GM19025 (cell line): ENCODE results near the gene COL23A1.

ENCODE experiments used
- ATAC-seq: cut with Tn5 transposase; IDR thresholded peaks from one replicate; pipeline ENCODE4 v1.9.1; 2021; ENCODE audit warnings: mild to moderate bottlenecking, low read depth, moderate library complexity; ENCODE audit not compliant: unreplicated experiment

Gene COL23A1

GRCh38 chr5:178429491-178430185, 160.6 kb downstream of the COL23A1 start:
- ATAC-seq = no peak

DNA sequence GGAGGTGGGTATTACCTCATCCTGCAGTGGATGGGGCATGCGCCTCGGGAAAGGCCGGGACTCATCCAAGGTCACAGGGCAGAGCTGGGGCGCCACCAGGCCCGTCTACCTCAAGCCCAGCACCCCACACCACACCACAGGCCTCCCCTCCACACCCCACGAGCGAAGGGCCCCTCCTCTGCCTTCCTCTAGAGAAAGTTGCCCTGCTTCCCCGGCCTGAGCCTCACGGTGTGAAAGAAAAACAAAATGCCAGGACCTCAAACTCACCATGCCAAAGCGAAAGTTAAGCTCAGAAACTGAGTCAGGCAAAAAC, 161.1 kb downstream of the COL23A1 start:
- ATAC-seq = no peak

DNA sequence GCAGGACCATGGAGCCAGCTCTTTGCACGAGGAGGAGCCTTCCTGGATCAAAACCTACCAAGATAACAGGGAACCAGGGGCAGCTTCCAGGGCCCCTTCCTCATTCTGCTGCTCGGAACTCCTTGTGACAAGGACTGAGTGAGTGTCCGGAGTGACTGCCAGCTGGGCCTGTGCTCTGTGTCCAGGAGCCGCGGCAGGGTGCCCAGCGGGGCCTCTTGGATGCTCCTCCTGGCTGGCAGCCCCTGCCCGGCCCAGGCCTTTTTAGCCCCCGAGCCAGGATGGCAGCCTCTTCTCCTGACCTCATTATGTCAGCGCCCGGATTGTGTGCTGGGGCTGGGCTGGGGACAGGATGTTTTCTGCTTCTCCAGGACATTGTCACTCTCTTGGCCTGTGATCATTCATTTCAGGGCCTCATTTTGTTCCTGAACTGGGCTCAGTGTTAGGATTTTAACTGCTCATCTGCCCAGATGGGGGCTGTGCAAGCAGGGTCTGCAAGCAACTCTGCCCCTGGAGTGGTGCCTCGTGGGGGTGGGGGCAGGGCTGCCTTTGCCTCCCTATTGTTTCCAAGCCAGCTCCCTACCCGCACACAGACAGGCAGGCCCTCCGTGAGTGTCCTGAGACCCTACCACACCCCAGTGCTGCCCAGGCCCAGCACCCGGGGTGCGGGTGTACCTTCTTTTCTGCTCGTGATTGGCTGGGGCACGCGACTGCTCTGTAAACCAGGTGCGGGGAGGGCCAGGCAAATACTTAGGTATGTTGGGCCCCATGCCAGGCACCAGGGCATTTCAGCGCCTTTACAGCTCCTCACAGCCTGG, 161.6 kb downstream of the COL23A1 start:
- ATAC-seq = no peak

DNA sequence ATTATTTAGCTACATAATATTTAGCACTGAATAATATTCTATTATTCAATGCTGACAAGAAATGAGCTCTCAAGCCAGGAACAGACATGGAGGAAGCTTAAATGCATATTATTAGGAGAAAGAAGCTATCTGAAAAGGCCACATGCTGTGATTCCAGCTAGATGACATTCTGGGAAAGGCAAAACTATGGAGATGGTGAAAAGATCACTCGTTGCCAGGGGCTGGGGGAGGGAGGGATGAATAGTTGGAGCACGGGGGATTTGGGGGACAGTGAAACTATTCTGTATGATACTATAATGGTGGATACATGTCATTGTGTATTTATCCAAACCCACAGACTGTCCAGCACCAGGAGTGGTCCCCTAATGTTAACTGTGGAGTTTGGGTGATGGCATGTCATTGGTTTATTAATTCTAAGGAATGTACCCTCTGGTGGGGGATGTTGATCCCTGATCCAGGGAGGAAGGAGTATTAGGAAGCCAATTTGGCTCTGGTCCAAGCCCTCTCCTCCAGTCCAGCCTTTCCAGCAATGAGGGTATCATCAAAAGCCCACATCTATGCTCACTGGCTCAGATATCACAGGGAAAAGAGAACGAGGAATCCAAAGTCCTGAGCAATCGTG, 162.5 kb downstream of the COL23A1 start:
- ATAC-seq = no peak

DNA sequence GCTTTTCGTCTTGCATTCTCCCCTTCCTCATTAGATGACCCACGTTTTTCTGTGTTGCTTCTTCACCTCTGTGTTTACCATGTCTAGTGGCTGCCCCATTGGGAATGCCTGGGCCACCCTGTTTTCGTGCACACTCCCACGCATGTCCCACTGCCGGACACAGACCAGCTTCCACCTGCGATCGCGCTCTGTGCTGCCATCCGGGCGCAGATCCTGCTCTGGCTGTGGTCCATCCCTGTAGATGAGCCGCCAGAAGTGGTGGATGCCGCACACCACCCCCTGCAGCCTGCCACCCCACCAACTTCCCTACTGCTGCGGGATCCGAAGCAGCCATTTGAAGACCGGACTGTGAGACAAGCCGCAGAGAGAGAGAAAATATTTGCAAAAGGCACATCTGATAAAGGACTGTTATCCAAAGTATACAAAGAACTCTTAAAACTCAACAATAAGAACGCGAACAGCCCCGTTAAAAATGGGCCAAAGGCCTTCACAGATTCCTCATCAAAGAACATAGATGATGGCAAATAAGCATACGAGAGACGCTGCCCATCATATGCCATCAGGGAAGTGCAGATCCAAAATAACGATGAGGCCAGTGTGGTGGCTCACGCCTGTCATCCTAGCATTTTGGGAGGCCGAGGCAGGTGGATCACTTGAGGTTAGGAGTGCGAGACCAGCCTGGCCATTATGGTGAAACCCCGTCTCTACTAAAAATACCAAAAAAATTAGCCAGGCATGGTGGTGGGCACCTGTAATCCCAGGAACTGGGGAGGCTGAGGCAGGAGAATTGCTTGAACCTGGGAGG, 163.7 kb downstream of the COL23A1 start:
- ATAC-seq = no peak

DNA sequence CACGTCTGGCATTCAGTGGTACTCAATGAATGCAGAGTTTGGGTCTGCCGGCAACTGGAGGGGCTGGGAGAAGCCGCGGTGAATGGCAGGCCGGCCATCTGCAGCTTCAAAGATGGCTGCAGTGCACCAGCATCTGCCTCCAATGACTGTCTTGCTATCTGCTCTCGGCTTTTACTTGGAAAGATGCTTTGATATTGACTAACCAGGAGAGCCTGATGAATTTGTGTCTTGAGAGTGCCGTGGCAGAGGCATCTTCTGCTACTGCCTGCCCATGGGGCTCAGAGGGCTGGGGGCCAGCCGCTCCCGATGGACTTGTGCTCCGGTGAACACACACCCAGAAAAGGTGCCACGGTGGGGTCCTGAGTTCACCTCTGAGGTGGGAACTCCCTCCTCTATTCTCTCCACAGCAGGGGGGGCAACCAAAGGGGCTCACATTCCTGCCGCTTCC, 164.5 kb downstream of the COL23A1 start:
- no peak for ATAC-seq

GRCh38 chr5:178424810-178425177, 165.4 kb downstream of the COL23A1 start:
- no peak for ATAC-seq

DNA sequence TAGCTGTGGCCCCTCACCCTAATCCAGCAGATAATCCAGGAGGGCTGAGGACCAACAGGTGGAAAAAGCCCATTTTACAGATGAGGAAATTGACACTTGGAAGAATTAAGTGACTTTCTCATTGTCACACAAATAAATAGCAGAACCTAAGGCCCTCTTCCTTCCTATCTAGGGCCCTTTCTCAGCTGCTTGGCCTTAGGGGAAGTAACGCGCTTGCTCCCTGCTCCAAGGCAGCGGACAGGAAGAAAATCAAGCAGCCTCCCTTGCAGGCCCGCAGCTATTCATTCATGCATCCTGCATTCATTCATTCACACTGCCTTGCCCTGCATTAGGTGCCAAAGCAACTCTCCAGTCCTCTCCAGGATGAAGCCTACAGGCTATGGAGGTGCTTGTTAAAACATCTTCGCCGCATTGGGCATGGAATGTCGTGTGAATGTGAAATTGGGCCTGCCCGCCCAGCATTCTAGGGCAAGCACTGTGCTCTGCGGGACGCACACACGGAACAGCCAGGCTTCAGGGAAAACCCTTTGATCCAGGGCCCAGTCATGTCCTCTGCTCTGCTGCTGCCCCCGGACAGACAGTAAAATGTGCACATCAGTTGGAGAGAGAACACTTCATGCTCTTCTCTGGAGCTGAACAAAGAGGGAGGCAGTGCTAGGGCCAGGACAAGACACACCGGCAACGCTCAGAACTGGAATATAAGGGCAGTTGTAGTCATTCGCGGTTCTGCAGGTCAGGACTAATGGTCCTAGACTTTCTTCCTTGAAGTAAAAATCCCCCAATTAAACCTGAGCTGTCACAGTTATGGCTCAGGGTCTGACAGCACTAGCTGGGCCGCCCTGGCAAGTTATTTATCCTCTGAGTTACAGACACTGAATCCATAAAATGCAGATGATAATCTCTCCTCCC, 166.0 kb downstream of the COL23A1 start:
- no peak for ATAC-seq

DNA sequence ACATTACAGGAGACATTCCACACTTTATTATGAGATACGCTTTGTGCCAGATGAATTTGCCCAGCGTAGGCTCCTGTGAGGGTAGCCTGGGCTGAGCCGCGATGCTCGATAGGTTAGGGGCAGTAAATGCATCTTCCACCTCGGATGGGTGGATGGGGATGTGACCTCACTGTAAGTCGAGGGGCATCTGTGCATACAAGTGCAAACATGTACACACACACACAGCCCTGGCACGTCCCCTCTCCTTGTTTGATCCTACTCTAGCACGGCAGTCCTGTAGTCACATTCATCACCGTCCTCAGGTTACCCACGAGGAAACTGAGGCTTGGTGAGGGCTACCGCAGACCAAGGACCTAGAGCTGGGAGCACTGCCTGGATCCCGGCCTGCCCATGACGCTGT, 166.8 kb downstream of the COL23A1 start:
- no peak for ATAC-seq

- no peak for ATAC-seq
Observed at GRCh38 chr5:178422400-178422775, 167.8 kb downstream of the COL23A1 start.

DNA sequence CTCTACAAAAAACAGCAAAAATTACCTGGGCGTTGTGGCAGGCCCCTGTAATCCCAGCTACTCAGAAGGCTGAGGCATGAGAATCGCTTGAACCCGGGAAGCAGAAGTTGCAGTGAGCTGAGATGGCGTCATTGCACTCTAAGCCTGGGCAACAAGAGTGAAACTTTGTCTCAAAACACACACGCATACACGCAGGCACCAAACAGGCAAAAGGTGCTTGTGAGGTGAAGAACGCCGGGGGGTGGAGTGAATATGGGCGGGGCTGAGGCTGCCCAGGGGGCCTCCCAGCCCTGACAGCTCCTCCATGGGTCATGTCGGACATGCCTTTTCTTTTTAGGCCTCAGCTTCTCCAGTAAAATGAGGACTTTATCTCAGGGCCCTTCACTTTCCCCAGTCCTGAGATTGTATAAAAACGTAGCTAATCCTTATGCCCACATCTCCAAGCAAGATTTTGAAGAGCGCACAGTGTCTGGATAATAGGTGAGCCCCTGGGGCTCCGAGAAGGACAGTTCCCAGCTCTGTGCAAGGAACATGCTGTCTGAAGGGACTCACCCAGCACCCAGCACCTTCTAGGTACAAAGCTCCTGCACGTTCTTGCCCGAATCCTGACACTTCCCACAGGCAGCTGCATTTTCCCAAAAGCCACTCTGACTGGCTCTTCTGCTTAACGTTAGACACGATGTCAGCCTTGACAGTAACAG, 168.3 kb downstream of the COL23A1 start:
- no peak for ATAC-seq

DNA sequence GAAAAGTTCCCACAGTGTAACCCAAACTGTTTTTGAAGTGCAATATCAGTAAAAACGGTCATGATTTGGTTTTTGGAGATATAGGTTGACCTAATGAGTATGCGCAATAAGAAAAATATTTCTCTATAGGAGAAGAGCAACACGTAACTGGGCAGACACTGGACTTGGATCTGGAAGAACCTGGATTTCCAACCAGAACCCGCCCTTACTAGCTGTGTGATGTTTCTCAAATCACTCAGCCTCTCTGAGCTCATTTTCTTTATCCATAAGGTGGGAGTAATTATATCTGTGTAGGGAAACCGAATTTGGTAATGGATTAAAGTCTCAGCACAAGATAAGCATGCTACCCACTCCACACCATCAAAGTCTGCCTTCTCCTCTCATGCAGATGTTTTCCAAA, 169.1 kb downstream of the COL23A1 start:
- no peak for ATAC-seq

DNA sequence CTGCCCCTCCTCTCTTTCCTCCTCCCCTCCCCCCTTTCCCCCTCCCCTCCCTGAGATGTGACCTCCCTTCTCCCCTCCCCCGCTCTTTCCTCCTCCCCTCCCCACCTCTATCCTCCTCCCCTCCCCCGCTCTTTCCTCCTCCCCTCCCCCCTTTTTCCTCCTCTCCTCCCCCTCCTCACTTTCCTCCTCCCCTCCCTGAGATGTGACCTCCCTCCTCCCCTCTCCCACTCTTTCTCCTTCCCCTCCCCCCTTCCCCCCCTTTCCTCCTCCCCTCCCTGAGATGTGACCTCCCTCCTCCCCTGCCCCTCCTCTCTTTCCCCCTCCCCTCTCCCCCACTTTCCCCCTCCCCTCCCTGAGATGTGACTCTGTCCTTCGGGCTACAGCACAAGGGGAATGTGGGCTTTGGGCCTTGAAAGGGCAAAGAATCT, 169.8 kb downstream of the COL23A1 start:
- ATAC-seq = no peak

DNA sequence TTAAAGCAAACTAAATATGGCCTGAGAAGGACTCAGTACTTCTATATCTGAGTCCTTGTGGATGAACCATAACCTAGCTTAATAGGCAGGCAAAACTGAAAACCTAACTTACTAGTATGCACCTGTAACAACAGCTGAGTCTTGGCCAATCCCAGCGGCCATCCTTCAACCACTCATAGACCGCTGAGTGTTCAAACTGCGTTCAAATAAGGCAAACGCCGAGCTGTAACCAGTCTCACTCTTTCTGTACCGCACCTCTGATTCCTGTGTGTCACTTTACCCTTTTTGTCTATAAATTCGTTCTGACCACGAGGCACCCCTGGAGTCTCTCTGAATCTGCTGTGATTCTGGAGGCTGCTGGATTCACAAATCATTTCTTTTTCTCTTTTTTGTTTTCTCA, 170.5 kb downstream of the COL23A1 start:
- ATAC-seq = no peak

DNA sequence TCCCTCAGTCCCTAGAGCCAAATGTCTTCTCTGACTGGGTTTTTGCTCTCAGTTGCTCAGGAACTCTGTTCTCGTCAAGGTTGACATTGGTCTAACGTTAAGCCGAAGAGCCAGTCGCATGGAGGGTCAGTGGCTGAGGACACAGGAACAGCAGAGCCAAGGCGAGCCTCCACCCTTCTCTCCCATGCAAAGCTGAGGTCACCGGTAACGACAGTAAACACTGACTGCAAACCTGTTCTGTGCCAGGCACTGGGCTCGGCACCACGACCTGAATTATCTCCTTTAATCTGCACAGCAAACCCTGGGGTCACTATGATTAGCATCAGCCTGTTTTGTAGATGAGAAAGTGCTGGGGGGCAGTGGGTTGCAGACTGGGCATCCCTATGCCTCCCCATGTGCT, 171.0 kb downstream of the COL23A1 start:
- ATAC-seq = no peak

DNA sequence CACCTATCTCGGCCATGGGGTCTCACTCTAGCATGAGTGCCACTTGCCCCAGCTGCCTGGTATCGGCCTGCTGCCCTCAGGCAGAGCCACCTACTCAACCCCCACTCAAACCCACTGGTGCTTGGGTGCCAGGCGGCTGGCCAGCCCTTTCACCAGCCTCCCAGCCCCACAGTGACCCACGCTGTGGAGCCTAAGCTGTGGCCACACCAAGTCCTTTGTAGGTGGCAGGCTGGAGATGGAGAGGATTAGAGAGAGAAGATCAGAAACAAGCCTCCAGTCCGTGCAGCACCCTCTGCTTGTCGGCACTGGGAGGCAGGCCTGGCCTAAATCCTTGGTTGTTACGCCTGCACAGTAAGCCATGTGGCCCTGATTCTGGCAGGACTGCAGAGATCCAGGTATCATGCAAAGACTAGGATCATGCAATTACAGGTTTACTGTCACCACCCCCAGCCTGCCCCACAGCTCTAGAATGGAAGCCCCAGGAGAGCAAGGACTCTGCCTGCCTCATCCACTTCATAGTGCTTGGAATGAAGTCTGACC, 171.7 kb downstream of the COL23A1 start:
- ATAC-seq = no peak

- no peak for ATAC-seq
Observed at GRCh38 chr5:178418031-178418430, 172.2 kb downstream of the COL23A1 start.

GRCh38 chr5:178417391-178417811, 172.8 kb downstream of the COL23A1 start:
- ATAC-seq = no peak

DNA sequence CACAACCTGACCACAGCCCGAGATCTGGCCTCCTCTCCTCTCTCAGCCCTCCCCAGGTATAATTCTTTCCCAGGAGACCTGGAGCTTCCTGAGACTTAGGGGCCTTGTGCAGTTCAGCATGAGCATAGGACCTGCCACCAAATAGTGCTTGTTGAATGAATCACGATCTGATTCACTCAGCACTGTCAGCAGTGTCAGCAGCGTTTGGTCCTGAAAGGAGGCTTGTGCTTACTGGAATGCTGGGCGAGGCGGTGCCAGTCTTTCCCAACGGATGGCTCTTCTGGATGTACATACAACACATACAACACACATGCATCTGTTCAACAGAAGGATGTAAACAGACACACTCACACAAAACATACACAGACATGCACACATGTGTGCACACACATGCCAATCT, 173.3 kb downstream of the COL23A1 start:
- no peak for ATAC-seq
